ENCODE data around the gene WDR75.

WDR75 gene

DNA sequence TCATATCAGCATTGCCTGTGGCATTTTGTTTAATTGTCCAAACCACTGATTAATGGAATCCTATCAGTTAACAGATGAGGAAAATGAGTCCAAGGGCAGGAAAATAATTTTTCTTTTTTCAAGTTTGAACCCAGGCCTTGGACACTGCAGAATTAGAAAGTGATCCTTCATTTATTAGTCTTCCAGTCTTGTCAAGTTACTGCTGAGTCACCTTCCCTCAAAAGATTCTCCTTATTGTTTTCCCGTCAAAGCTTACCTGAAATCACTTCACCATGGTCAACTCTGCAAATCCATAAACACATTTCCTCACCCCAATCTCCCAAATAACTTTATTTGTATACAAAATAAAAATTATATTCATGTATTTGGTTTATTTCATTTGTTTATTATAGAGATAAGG, 57.9 kb downstream of the WDR75 start:
- Mint-ChIP-seq H3K27ac (no peak overlapping the region), H3K4me1 (no peaks in the 10 kb centered on the region), H3K36me3 (ENCODE audit: low read depth) (no peaks in the 10 kb centered on the region), H3K27me3 (peaks cover 8% of the 10 kb centered on the region), H3K4me3 (no peak overlapping the region), H3K9me3 (no peaks in the 10 kb centered on the region)
- DNase-seq = no peak
- ATAC-seq = no peak

GRCh38 chr2:189500456-189501160, 59.3 kb downstream of the WDR75 start:
- no peak overlapping the region for H3K27ac Mint-ChIP-seq
- H3K36me3 Mint-ChIP-seq (ENCODE audit: low read depth) = no peaks in the 10 kb centered on the region
- H3K4me1 Mint-ChIP-seq = peaks cover 7% of the 10 kb centered on the region
- no peaks in the 10 kb centered on the region for H3K9me3 Mint-ChIP-seq
- H3K4me3 Mint-ChIP-seq = no peak overlapping the region
- peaks cover 5% of the 10 kb centered on the region for H3K27me3 Mint-ChIP-seq
- ATAC-seq (no peak), DNase-seq (no peak)

DNA sequence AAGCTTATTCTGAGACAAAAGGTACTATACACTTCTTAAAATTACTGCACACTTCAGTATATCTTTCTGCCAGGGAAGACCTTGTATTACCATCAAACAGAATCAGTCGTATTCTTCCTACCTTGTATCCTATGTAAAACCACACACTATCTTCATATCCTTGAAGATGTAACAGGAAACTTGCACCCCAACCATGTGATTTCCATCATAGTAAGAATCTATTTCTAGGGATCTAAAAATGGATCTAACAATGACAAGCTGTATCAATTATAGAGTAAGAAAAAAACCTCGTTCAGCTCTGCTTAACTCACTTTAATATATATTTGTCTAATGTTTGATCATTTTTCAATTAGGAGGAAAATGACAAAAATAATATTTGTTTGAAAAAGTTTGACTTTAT, 60.2 kb downstream of the WDR75 start:
- peaks cover 13% of the 10 kb centered on the region for H3K4me1 Mint-ChIP-seq
- no peak overlapping the region for H3K4me3 Mint-ChIP-seq
- DNase-seq = no peak
- no peaks in the 10 kb centered on the region for H3K9me3 Mint-ChIP-seq
- no peaks in the 10 kb centered on the region for H3K36me3 Mint-ChIP-seq (ENCODE audit: low read depth)
- H3K27me3 Mint-ChIP-seq = peaks cover 3% of the 10 kb centered on the region
- no peak for ATAC-seq
- no peak overlapping the region for H3K27ac Mint-ChIP-seq

- Mint-ChIP-seq H3K4me3 (no peak overlapping the region), H3K4me1 (peaks cover 15% of the 10 kb centered on the region), H3K27me3 (no peaks in the 10 kb centered on the region), H3K36me3 (ENCODE audit: low read depth) (no peaks in the 10 kb centered on the region), H3K27ac (no peak overlapping the region), H3K9me3 (no peaks in the 10 kb centered on the region)
- no peak for DNase-seq
- no peak for ATAC-seq
Measured at GRCh38 chr2:189502714-189503113, 61.4 kb downstream of the WDR75 start.

- no peak for ATAC-seq
- peaks cover 15% of the 10 kb centered on the region for H3K4me1 Mint-ChIP-seq
- H3K27ac Mint-ChIP-seq = no peak overlapping the region
- H3K9me3 Mint-ChIP-seq = peaks cover 9% of the 10 kb centered on the region
- H3K27me3 Mint-ChIP-seq = no peaks in the 10 kb centered on the region
- no peak for DNase-seq
- H3K36me3 Mint-ChIP-seq (ENCODE audit: low read depth) = no peaks in the 10 kb centered on the region
- no peak overlapping the region for H3K4me3 Mint-ChIP-seq
Measured at GRCh38 chr2:189504238-189504637, 63.0 kb downstream of the WDR75 start.

DNA sequence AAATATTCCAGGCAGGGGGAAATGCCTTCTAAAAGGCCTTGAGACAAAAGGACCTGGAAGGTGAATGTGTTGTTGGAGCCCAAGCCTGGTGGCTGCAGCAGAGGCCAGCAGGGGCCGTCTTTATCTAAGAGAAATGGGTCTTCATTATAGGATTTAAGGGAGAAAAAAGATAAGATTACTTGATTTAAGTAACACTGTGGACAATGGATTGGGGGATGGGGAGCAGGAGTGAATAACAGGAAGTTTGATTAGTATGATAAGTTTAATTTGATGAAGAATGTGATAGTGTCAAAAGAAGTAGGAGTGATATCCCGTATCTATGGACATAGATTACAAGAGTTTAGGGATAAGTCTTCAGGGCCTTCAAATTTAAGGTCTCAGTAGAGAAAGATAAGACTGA, 64.2 kb downstream of the WDR75 start:
- peaks cover 9% of the 10 kb centered on the region for H3K9me3 Mint-ChIP-seq
- no peak for ATAC-seq

GRCh38 chr2:189506514-189506976, 65.3 kb downstream of the WDR75 start:
- ATAC-seq (peak; percentile 99), DNase-seq (peak; percentile 3)

More for the DNA sequence above, 64.2 kb downstream of the WDR75 start:
- no peaks in the 10 kb centered on the region for H3K36me3 Mint-ChIP-seq (ENCODE audit: low read depth)
- no peak overlapping the region for H3K27ac Mint-ChIP-seq
- peaks cover 15% of the 10 kb centered on the region for H3K4me1 Mint-ChIP-seq
- no peak for DNase-seq
- no peaks in the 10 kb centered on the region for H3K27me3 Mint-ChIP-seq
- H3K4me3 Mint-ChIP-seq = no peak overlapping the region

GRCh38 chr2:189511210-189511959, 70.1 kb downstream of the WDR75 start:
- Mint-ChIP-seq H3K36me3 (ENCODE audit: low read depth) (no peaks in the 10 kb centered on the region), H3K4me1 (peaks cover 4% of the 10 kb centered on the region), H3K27me3 (peaks cover 3% of the 10 kb centered on the region), H3K9me3 (peaks cover 9% of the 10 kb centered on the region), H3K4me3 (no peak overlapping the region), H3K27ac (no peak overlapping the region)
- ATAC-seq (no peak), DNase-seq (no peak)

More at GRCh38 chr2:189506514-189506976, 65.3 kb downstream of the WDR75 start:
- Mint-ChIP-seq H3K4me3 (no peak overlapping the region), H3K27ac (peak overlapping the region; percentile 32), H3K27me3 (no peaks in the 10 kb centered on the region), H3K36me3 (ENCODE audit: low read depth) (no peaks in the 10 kb centered on the region), H3K9me3 (peaks cover 9% of the 10 kb centered on the region), H3K4me1 (peaks cover 15% of the 10 kb centered on the region)

DNA sequence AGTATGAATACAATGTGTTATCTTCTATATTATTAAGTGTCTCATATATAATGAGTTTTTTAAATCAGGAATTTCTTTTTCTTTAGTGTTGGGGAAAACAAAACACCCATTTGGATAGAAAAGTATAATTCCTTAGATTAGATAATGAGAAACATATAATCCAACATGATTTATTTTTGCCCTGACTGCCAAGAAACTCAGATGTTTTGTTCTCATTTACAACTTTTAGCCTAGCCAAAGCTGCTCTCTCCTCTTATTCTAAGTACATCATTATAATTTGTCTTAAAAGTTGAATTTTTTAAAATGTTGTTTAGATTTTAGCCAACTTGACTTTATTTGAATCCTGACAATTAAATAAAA, 70.7 kb downstream of the WDR75 start:
- Mint-ChIP-seq H3K36me3 (ENCODE audit: low read depth) (no peaks in the 10 kb centered on the region), H3K4me3 (no peak overlapping the region), H3K4me1 (no peaks in the 10 kb centered on the region), H3K27ac (no peak overlapping the region), H3K27me3 (peaks cover 5% of the 10 kb centered on the region), H3K9me3 (peaks cover 9% of the 10 kb centered on the region)
- ATAC-seq = no peak
- DNase-seq = no peak

GRCh38 chr2:189512879-189513278, 71.6 kb downstream of the WDR75 start:
- no peak for ATAC-seq
- H3K4me3 Mint-ChIP-seq = no peak overlapping the region
- no peaks in the 10 kb centered on the region for H3K36me3 Mint-ChIP-seq (ENCODE audit: low read depth)
- peaks cover 16% of the 10 kb centered on the region for H3K9me3 Mint-ChIP-seq
- no peak for DNase-seq
- peaks cover 10% of the 10 kb centered on the region for H3K27me3 Mint-ChIP-seq
- H3K27ac Mint-ChIP-seq = no peak overlapping the region
- H3K4me1 Mint-ChIP-seq = no peaks in the 10 kb centered on the region

GRCh38 chr2:189514104-189514503, 72.8 kb downstream of the WDR75 start:
- Mint-ChIP-seq H3K36me3 (ENCODE audit: low read depth) (no peaks in the 10 kb centered on the region), H3K9me3 (peaks cover 8% of the 10 kb centered on the region), H3K27me3 (peaks cover 12% of the 10 kb centered on the region), H3K4me3 (no peak overlapping the region), H3K4me1 (no peaks in the 10 kb centered on the region), H3K27ac (no peak overlapping the region)
- DNase-seq = no peak
- no peak for ATAC-seq

DNA sequence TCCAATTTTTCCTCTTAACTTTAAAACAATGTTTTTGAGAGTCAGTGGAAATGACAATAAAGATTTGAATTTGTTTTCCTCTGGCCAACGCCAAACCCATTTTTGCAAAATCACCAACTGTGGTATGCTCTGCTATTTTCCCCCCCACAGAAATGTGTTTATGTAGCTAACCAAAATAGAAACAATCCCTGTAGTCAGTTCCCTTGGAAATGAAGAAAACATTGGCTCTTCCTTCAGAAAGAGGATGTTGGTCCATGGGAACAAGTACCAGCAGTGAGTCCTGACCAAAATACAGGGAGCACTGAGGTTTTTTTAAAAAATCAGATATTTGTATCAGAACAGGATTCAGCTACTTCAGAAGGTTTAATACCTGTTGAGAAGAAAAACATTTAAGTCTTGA, 74.0 kb downstream of the WDR75 start:
- H3K27ac Mint-ChIP-seq = no peak overlapping the region
- H3K4me3 Mint-ChIP-seq = no peak overlapping the region
- DNase-seq = no peak
- H3K9me3 Mint-ChIP-seq = peaks cover 6% of the 10 kb centered on the region
- ATAC-seq = no peak
- no peaks in the 10 kb centered on the region for H3K4me1 Mint-ChIP-seq
- H3K27me3 Mint-ChIP-seq = peaks cover 14% of the 10 kb centered on the region
- no peaks in the 10 kb centered on the region for H3K36me3 Mint-ChIP-seq (ENCODE audit: low read depth)

- Mint-ChIP-seq H3K27me3 (peaks cover 14% of the 10 kb centered on the region), H3K36me3 (ENCODE audit: low read depth) (no peaks in the 10 kb centered on the region), H3K9me3 (peaks cover 6% of the 10 kb centered on the region), H3K4me3 (no peak overlapping the region), H3K4me1 (no peaks in the 10 kb centered on the region), H3K27ac (no peak overlapping the region)
- DNase-seq (no peak), ATAC-seq (no peak)
Measured at GRCh38 chr2:189516546-189516945, 75.3 kb downstream of the WDR75 start.

GRCh38 chr2:189517847-189518535, 76.7 kb downstream of the WDR75 start:
- H3K36me3 Mint-ChIP-seq (ENCODE audit: low read depth) = no peaks in the 10 kb centered on the region
- H3K4me1 Mint-ChIP-seq = no peaks in the 10 kb centered on the region
- no peak for ATAC-seq
- H3K4me3 Mint-ChIP-seq = no peak overlapping the region
- H3K9me3 Mint-ChIP-seq = peaks cover 6% of the 10 kb centered on the region
- peaks cover 12% of the 10 kb centered on the region for H3K27me3 Mint-ChIP-seq
- no peak for DNase-seq
- H3K27ac Mint-ChIP-seq = no peak overlapping the region

Data from activated naive CD8-positive, alpha-beta T cell treated with anti-CD3 and anti-CD28 coated beads, Interleukin-2, amount 50 U/mL, for 24 hours (primary cell).